Forelimb muscle (tissue), 1 donor: ENCODE data around the gene NSMCE1. TPM values are rescaled to one million over a fixed set of nuclear protein-coding genes. Genes with fewer than 3 reads are reported as not detected.
A peak's percentile ranks its signal among the peaks of the same experiment; 100 is the strongest.
"Not testable (repeated sequence)": the region's sequence is repeated elsewhere in the genome, so short reads cannot be mapped to it uniquely, and the experiment has no call there.

Source experiments
- DNase-seq: peaks from one replicate; pipeline ENCODE4 v3.0.0-alpha.2; 2013; ENCODE audit warnings: low read depth
- polyA plus RNA-seq: library from polyadenylated mRNA; unstranded; fragments of 120-200 nt; gene quantifications from one replicate; pipeline ENCODE4 v1.2.1, GENCODE V29; 2013; ENCODE audit not compliant: insufficient read length

Gene NSMCE1
- polyA plus RNA-seq, 1 donor = 48.9 TPM

GRCh38 chr16:27216297-27216885 lies 52.2 kb downstream of the NSMCE1 start:
- no peak for DNase-seq

- no peak for DNase-seq
These were observed 52.9 kb downstream of the NSMCE1 start for GRCh38 chr16:27215660-27216059.

GRCh38 chr16:27214084-27214961 lies 54.2 kb downstream of the NSMCE1 start:
- no peak for DNase-seq

DNA sequence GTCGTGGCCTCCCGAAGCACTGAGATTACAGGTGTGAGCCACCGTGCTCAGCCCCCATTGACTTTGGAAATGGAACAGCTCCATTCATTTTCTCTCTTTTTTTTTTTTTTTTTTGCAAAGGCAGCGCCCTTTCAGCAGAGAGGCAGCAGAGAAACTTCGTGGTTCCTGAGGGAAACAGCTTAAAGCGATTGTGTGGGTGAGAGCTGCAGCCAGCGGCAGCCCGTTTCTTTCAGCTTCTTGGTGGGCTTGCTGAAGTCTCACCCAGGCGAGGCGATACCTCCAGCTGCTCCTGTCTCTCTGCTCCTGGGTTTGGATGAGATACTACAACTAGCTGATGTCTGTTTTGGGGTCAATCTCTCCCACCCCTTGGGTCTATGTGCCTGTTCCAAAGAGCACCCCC lies 57.5 kb downstream of the NSMCE1 start:
- DNase-seq = no peak

GRCh38 chr16:27210174-27210573 lies 58.4 kb downstream of the NSMCE1 start:
- no peak for DNase-seq

GRCh38 chr16:27209591-27209990 lies 59.0 kb downstream of the NSMCE1 start:
- no peak for DNase-seq

DNA sequence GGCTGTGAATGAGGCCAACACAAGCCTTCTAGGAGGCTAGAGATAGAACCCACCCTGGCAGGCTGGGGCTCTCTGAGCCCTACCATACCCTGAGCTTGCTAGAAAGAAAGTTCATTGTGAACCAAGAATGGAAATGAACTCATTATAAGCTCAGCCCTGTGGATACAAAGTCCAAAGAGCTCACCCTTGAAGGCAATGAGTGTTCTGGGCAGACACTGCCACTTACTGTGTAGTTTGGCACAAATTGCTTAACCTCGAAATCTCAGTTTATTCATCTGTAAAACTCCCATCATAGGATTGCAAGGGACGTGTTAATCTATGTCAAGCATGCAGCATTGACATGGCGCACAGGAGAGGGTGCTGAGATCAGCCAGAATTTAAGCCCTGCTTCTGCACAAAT lies 59.8 kb downstream of the NSMCE1 start:
- DNase-seq = no peak

DNA sequence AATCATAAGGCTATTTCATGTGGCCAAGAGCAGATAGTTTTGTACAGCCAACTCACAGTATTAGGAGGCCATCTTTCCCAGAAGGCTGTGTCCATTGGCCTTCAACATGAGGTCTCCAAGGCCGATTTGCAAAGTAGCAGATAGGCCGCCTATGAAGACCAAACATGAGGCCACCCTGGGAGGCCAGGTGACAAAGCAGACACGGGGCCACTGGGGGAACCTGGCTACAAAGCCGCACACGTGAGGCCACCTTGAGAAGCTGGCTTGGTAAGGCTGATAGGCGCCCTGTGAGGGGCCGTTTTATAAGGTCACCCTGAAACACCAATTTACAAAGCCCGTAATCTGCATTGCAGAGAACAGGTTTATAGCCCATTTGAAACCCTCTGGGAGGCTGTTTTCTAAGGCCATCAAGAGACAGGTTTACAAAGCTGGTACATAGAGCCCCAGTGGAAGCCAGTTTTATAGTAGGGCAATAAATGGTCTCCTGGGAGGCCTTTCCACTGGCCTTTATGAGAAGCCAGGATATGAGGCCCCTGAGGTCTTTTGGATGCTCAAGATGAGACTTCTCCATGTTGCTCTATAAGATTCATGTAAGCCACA lies 60.4 kb downstream of the NSMCE1 start:
- DNase-seq = no peak

DNA sequence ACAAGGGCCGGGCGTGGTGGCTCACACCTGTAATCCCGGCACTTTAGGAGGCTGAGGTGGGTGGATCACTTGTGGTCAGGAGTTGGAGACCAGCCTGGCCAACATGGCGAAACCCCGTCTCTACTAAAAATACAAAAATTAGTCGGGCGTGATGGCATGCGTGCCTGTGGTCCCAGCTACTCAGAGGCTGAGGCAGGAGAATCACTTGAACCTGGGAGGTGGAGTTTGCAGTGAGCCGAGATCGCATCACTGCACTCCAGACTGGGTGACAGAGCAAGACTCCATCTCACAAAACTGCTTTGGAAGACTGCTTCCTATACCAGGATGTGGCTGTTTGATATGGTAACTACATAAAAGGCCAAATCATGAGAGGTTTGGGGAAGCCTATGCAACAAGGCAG lies 61.5 kb downstream of the NSMCE1 start:
- not testable (repeated sequence) for DNase-seq

DNA sequence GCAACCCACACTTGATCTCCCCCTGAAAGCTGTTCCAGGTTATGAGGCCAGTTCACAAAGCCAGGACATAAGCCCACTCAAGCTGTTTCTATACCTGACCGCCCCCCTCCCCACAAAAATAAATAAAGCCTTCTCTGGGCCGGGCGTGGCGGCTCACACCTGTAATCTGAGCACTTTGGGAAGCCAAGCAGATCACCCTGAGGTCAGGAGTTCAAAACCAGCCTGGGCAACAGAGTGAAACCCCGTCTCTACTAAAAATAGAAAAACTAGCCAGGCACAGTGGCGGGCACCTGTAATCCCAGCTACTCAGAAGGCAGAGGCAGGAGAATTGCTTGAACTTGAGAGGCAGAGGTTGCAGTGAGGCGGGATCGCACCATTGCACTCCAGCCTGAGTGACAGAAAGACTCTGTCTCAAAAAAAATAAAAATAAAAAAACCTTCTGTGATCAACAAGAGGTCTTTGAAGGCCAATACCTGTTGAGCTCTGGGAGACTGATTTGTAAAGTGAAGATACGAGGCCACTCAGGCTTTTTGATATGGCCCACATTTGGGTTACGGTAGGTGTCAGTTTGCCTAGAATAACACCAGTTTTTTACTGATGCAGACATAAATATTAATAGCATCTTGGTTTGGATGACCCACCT lies 63.0 kb downstream of the NSMCE1 start:
- no peak for DNase-seq

GRCh38 chr16:27204312-27204915 lies 64.2 kb downstream of the NSMCE1 start:
- no peak for DNase-seq

DNA sequence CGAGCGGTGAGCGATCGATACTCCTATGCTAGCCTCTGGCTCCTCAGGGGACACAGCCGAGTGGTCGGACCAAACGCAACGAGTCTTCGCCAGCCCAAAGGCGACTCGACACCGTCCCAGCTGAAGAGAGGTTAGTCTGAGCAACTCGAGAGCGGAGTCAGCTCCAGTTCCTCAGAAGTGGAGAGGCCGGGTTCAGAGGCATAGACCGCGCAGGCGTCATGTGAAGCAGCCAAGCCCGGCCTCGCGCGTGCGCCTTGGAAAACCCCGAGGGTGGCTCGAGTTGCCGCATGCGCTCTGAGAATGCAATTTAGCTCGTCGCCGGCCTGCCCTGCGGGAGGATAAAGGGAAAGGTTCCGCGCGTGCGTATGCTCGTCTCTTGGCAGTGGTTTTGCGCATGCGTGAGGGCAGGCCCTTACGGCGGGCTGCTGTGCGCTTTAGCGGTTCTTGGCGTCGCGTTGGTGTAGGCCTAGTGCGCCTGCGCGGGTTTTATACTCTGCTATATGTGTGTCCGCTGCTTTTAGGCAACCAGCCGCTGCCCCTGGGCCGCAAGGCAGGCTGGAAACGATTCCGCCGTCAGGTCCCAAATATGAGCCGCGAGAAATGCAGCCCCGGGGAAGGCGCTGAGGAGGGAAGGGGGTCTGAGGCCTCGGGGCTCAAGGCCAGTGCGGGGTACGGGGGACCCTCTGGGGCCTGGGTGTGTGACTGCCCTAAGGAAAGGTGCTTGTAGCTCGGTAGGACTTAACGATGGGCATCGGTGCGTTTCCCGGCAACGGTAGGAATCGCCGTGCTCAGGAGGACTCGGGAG lies 64.9 kb downstream of the NSMCE1 start, which contains the start of gene KDM8:
Gene KDM8, plus strand, starts transcription at position 20 of the 805 bp plus-strand sequence. CDS start 6,598 bp downstream, outside the sequence.
- peak; percentile 99 for DNase-seq

- DNase-seq = no peak
These were observed 65.6 kb downstream of the NSMCE1 start for GRCh38 chr16:27202923-27203506.

- not testable (repeated sequence) for DNase-seq
These were observed 67.7 kb downstream of the NSMCE1 start for GRCh38 chr16:27200914-27201313.

DNA sequence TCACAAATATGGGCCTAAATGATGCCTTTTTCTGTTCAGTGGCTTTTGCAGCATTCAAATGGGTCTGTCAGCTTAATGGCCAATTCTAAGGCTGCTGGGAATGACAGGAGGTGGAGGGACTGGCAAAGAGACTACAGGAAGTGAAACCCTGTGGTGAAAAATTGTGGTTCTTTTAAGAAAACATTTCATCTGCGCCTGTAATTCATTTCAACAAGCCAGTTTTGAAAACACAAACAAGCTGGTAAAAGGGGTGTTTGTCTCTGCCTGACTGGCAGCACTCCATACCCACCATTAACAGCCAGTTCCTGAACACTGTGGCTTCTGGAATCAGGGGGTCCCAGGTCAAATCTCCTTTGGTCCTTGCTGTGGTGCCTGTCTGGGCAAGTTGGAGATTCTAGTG lies 68.8 kb downstream of the NSMCE1 start:
- DNase-seq = no peak

DNA sequence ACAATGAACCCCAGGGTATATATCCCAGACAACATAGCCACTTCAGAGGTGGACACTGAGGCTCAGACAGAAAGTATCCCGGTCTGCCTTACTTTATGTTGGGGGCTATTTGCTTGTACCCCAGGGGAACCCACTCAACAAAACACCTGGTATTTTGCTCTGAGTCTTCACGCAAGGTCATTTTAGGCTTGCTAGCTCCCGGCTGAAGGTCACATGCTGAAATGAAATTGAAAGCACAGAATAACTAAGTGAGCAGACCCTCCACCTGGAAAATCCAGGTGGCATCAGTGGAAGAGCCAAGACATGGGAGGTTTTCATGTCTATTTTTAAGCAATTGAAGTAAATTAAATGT lies 69.4 kb downstream of the NSMCE1 start:
- DNase-seq = no peak

- no peak for DNase-seq
These were observed 69.9 kb downstream of the NSMCE1 start for GRCh38 chr16:27198451-27199234.

DNA sequence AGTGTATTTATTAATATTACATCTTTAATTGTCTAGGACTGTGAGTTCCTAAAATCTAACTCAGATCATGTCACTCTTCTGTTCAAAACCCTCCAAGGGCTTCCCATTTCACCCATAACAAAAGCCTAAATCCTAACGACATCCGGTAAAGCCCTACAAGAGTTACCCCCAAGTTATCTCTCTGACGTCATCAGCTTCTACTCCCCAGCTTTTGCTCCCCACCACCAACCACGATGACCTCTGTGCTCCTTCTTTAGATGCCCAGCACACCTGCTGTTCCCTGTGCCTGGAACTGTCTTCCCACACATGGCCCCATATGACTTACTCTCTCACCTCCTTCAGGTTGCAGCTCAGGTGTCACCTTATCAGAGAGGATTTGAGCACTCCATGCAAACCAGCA lies 71.6 kb downstream of the NSMCE1 start:
- DNase-seq = no peak

- DNase-seq = no peak
These were observed 72.5 kb downstream of the NSMCE1 start for GRCh38 chr16:27195941-27196595.
